Keratinocyte (primary cell): ENCODE data around the gene NXF2. TPM values are rescaled to one million over a fixed set of nuclear protein-coding genes. Genes with fewer than 3 reads are reported as not detected.
"Not testable (repeated sequence)": the region's sequence is repeated elsewhere in the genome, so short reads cannot be mapped to it uniquely, and the experiment has no call there.

Source experiments
- DNase-seq: peaks from one replicate; pipeline ENCODE4 v3.0.0-alpha.2; 2011; ENCODE audit warnings: low read depth, missing footprints, low spot score
- FAIRE-seq: peaks from 2 replicates; lab custom pipeline; 2011; peaks lifted over from hg19 to GRCh38; lab: Jason Lieb, UNC
- H2AFZ ChIP-seq: 2 replicates; pipeline ENCODE4 v1.6.0; 2012; ENCODE audit warnings: low read length, control low read depth, inconsistent platforms; ENCODE audit not compliant: control insufficient read depth
- H3K27ac ChIP-seq: 2 replicates; pipeline ENCODE4 v1.5.1; 2011; ENCODE audit warnings: low read length; ENCODE audit not compliant: control insufficient read depth, insufficient read depth
- H3K27me3 ChIP-seq: 3 replicates; pipeline ENCODE4 v1.6.0; 2011; ENCODE audit warnings: low read length; ENCODE audit not compliant: control insufficient read depth, insufficient read depth; ENCODE audit errors: extremely low read depth
- H3K36me3 ChIP-seq, 2 experiments: 2 replicates in 1 of 2; 3 replicates in 1 of 2; pipeline ENCODE4 v1.5.1; 2011; ENCODE audit warnings: low read length in 2 of 2, mild to moderate bottlenecking in 1 of 2; ENCODE audit not compliant: control insufficient read depth in 2 of 2, insufficient read depth in 2 of 2; ENCODE audit errors: extremely low read depth in 1 of 2
- H3K4me1 ChIP-seq: 3 replicates; pipeline ENCODE4 v1.5.1; 2011; ENCODE audit warnings: low read length; ENCODE audit not compliant: control insufficient read depth, insufficient read depth; ENCODE audit errors: extremely low read depth
- H3K4me2 ChIP-seq: 3 replicates; pipeline ENCODE4 v1.6.0; 2011; ENCODE audit warnings: low read depth, low read length; ENCODE audit not compliant: control insufficient read depth, insufficient read depth; ENCODE audit errors: extremely low read depth
- H3K4me3 ChIP-seq, 3 experiments: fragments of 200-600 bp in 1 of 3; sonication (generic) in 1 of 3; 2 replicates in 2 of 3; 3 replicates in 1 of 3; pipeline ENCODE4 v1.5.1; 2011 to 2016; ENCODE audit warnings: low read length in 3 of 3, mild to moderate bottlenecking in 3 of 3, control low read depth in 2 of 3, inconsistent platforms in 1 of 3, low read depth in 1 of 3, mixed read lengths in 1 of 3, mixed run types in 1 of 3, moderate library complexity in 1 of 3; ENCODE audit not compliant: control insufficient read depth in 2 of 3, insufficient read depth in 2 of 3; ENCODE audit errors: extremely low read depth in 1 of 3
- H3K79me2 ChIP-seq: 2 replicates; pipeline ENCODE4 v1.6.0; 2012; ENCODE audit warnings: low read length; ENCODE audit not compliant: control insufficient read depth, insufficient read depth
- H3K9ac ChIP-seq: 3 replicates; pipeline ENCODE4 v1.6.0; 2011; ENCODE audit warnings: low read length; ENCODE audit not compliant: control insufficient read depth, insufficient read depth; ENCODE audit errors: extremely low read depth
- H3K9me1 ChIP-seq: 3 replicates; pipeline ENCODE4 v1.6.0; 2011; ENCODE audit warnings: low read length; ENCODE audit not compliant: control insufficient read depth, insufficient read depth; ENCODE audit errors: extremely low read depth
- H3K9me3 ChIP-seq: 2 replicates; pipeline ENCODE4 v1.5.1; 2012; ENCODE audit warnings: low read depth, low read length; ENCODE audit not compliant: control insufficient read depth
- H4K20me1 ChIP-seq: 3 replicates; pipeline ENCODE4 v1.6.0; 2011; ENCODE audit warnings: low read length; ENCODE audit not compliant: control insufficient read depth, insufficient read depth; ENCODE audit errors: extremely low read depth
- dilution Hi-C: fragments of 300-500 bp; cut with MboI; formaldehyde crosslinking; loops from one replicate; pipeline ENCODE4 v1.7.0; 2020; ENCODE audit warnings: low sequenced_read_pairs; ENCODE audit not compliant: extremely low pct_ligation_motif_present
- polyA plus RNA-seq, 5 experiments: library from polyadenylated mRNA; depleted of rRNA in 3 of 5; stranded (reverse) in 3 of 5; stranded (forward) in 1 of 5; unstranded in 1 of 5; fragments of >200 nt; gene quantifications; 1 replicate in 1 of 5; 2 replicates in 3 of 5; 3 replicates in 1 of 5; pipeline versions ENCODE4 v1.2.1 to v1.2.3, GENCODE V29; 2011 to 2012; ENCODE audit warnings: missing spikeins in 2 of 5, low read depth in 1 of 5, low replicate concordance in 1 of 5

NXF2 gene
- polyA plus RNA-seq, 1 donor (not counting 4 experiments of a cell fraction or from before 2014, with no cell fraction given) = not detected

DNA sequence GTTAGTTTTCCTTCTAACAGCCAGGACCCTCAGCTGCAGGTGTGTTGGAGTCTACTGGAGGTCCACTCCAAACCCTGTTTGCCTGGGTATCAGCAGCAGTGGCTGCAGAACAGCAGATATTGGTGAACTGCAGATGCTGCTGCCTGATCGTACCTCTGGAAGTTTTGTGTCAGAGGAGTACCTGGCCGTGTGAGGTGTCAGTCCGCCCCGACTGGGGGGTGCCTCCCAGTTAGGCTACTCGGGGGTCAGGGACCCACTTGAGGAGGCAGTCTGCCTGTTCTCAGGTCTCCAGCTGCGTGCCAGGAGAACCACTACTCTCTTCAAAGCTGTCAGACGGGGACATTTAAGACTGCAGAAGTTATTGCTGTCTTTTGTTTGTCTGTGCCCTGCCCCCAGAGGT lies 11.3 kb upstream of the NXF2 start:
- H3K4me2 ChIP-seq, H3K9ac ChIP-seq, H3K4me3 ChIP-seq, DNase-seq, dilution Hi-C loops, FAIRE-seq, H2AFZ ChIP-seq, H3K9me3 ChIP-seq, H3K9me1 ChIP-seq, H3K27me3 ChIP-seq, H3K79me2 ChIP-seq, H3K27ac ChIP-seq, H4K20me1 ChIP-seq, H3K36me3 ChIP-seq, H3K4me1 ChIP-seq: not testable (repeated sequence)

DNA sequence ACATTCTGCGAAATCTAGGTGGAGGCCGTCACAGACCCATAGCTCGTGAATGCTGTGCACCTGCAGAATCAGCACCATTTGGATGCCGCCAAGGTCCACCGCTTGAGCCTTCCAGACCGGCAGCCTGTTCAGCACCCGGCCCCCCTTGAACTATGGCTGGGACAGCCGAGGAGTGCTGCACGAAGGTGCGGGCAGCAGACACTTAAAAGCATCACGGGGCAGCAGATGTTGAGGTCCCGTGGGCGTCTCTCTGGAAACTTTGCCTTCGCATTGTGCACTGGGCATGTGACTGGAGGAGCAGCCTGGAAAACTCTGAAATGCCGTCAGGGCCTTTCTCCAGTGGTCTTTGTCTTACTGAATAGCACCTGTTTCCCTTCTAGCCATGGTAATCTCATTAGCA lies 6.7 kb upstream of the NXF2 start:
- H3K27ac ChIP-seq, H3K36me3 ChIP-seq, H3K9ac ChIP-seq, H2AFZ ChIP-seq, H3K79me2 ChIP-seq, FAIRE-seq, H3K27me3 ChIP-seq, H3K4me2 ChIP-seq, H3K9me1 ChIP-seq, H3K4me3 ChIP-seq, H3K4me1 ChIP-seq, dilution Hi-C loops, H4K20me1 ChIP-seq, H3K9me3 ChIP-seq, DNase-seq: not testable (repeated sequence)

DNA sequence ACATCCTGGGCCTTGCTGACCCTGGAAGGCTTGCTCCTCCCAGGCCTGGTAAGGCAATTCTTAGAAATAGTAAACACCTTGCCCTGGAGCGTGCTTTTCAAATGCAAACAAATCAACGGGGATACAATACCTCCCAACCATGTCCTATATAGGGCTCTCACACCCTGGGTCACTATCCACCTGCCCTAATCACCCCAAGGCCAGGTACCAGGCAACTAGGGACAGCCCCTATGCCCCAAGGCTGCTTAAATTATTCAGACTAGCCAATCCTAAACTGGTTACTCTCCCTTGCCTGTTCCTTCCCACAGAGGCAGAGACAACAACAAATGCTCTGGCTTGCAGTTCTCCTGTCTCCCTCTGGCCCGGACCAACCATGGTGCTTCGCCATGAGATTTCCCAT lies 25.3 kb downstream of the NXF2 start:
- dilution Hi-C loops, H3K27me3 ChIP-seq, H3K9me3 ChIP-seq, H3K9ac ChIP-seq, H3K4me1 ChIP-seq, H4K20me1 ChIP-seq, H3K4me3 ChIP-seq, DNase-seq, H3K27ac ChIP-seq, H3K36me3 ChIP-seq, H2AFZ ChIP-seq, H3K9me1 ChIP-seq, FAIRE-seq, H3K4me2 ChIP-seq, H3K79me2 ChIP-seq: not testable (repeated sequence)
